ENCODE results near the gene FIS1. TPM values are rescaled to one million over a fixed set of nuclear protein-coding genes. Genes with fewer than 3 reads are reported as not detected.
"Not testable (repeated sequence)": the region's sequence is repeated elsewhere in the genome, so short reads cannot be mapped to it uniquely, and the experiment has no call there.

The FIS1 gene
- total and polyA plus RNA-seq, 2 experiments from 2014 or later: 283 to 333 TPM

GRCh38 chr7:101201695-101202602, 42.9 kb downstream of the FIS1 start:
- DNase-seq (ENCODE audit: low read depth in 1 of 2, low spot score in 1 of 2): peak in 1 of 2 donors; percentile 21
- H3K27ac ChIP-seq: no peak overlapping the region
- no peak overlapping the region for H3K4me3 ChIP-seq
- H3K9me3 ChIP-seq (ENCODE audit: low read depth): no peaks in the 10 kb centered on the region
- H3K4me1 ChIP-seq (ENCODE audit: low read depth): no peaks in the 10 kb centered on the region
- no peaks in the 10 kb centered on the region for H3K36me3 ChIP-seq
- H3K27me3 ChIP-seq: peaks cover 44% of the 10 kb centered on the region
- no peak for TF ChIP-seq CTCF (IDR thresholded peaks at IDR 0.05; ENCODE audit: low read depth, low read length)

- no peak within 1 kb of the TSS for H3K4me3 ChIP-seq
- no peak for DNase-seq (ENCODE audit: low read depth in 1 of 2, low spot score in 1 of 2)
- H3K27ac ChIP-seq: no peak within 1 kb of the TSS
Observed at GRCh38 chr7:101200862-101201599, 43.9 kb downstream of the FIS1 start, which contains the start of gene MOGAT3. TSS of gene MOGAT3 (minus strand) at chr7:101201036. CDS start at chr7:101200854, 182 bp downstream.

GRCh38 chr7:101200504-101200861, 44.4 kb downstream of the FIS1 start:
- no peak overlapping the region for H3K4me3 ChIP-seq
- H3K27me3 ChIP-seq: peaks cover 44% of the 10 kb centered on the region
- no peaks in the 10 kb centered on the region for H3K4me1 ChIP-seq (ENCODE audit: low read depth)
- no peaks in the 10 kb centered on the region for H3K36me3 ChIP-seq
- no peaks in the 10 kb centered on the region for H3K9me3 ChIP-seq (ENCODE audit: low read depth)
- no peak for DNase-seq (ENCODE audit: low read depth in 1 of 2, low spot score in 1 of 2)
- no peak overlapping the region for H3K27ac ChIP-seq
- TF ChIP-seq CTCF (IDR thresholded peaks at IDR 0.05; ENCODE audit: low read depth, low read length): no peak

More at GRCh38 chr7:101200862-101201599, 43.9 kb downstream of the FIS1 start, which contains the start of gene MOGAT3:
- Histone ChIP-seq H3K27me3 (peaks cover 44% of the 10 kb centered on the region), H3K9me3 (ENCODE audit: low read depth) (no peaks in the 10 kb centered on the region), H3K36me3 (no peaks in the 10 kb centered on the region), H3K4me1 (ENCODE audit: low read depth) (no peaks in the 10 kb centered on the region)
- TF ChIP-seq CTCF (IDR thresholded peaks at IDR 0.05; ENCODE audit: low read depth, low read length): no peak

- peaks cover 44% of the 10 kb centered on the region for H3K27me3 ChIP-seq
Observed at GRCh38 chr7:101199522-101199921, 45.4 kb downstream of the FIS1 start.

GRCh38 chr7:101198476-101198875, 46.4 kb downstream of the FIS1 start:
- peaks cover 38% of the 10 kb centered on the region for H3K27me3 ChIP-seq
- H3K27ac ChIP-seq: no peak overlapping the region
- no peak for DNase-seq (ENCODE audit: low read depth in 1 of 2, low spot score in 1 of 2)
- no peaks in the 10 kb centered on the region for H3K36me3 ChIP-seq
- H3K4me3 ChIP-seq: no peak overlapping the region
- H3K4me1 ChIP-seq (ENCODE audit: low read depth): no peaks in the 10 kb centered on the region
- no peaks in the 10 kb centered on the region for H3K9me3 ChIP-seq (ENCODE audit: low read depth)
- TF ChIP-seq CTCF (IDR thresholded peaks at IDR 0.05; ENCODE audit: low read depth, low read length): no peak

More at GRCh38 chr7:101199522-101199921, 45.4 kb downstream of the FIS1 start:
- H3K9me3 ChIP-seq (ENCODE audit: low read depth); DNase-seq (ENCODE audit: low read depth in 1 of 2, low spot score in 1 of 2); H3K36me3 ChIP-seq; H3K4me3 ChIP-seq; H3K4me1 ChIP-seq (ENCODE audit: low read depth); H3K27ac ChIP-seq: not testable (repeated sequence)

All from cardiac muscle cell (in vitro differentiated cells and primary cell).